Esophagus muscularis mucosa (tissue), 4 donors: Measurements from ENCODE around the gene GALR2.

Source experiments
- CTCF ChIP-seq, 3 experiments: fragments of 200-600 bp in 2 of 3; fragments of 450-650 bp in 1 of 3; sonication (generic) in 2 of 3; IDR thresholded peaks; one replicate each; pipeline ENCODE4 v1.5.1; 2017 to 2019; ENCODE audit warnings: antibody characterized with exemption in 3 of 3, mild to moderate bottlenecking in 2 of 3, moderate library complexity in 1 of 3
- EP300 ChIP-seq: sonication (generic); formaldehyde crosslinking; IDR thresholded peaks from one replicate; pipeline ENCODE4 v1.6.1; 2017; ENCODE audit warnings: antibody characterized with exemption
- POLR2A ChIP-seq: fragments of 450-650 bp; IDR thresholded peaks from one replicate; pipeline ENCODE4 v1.6.1; 2017; ENCODE audit warnings: antibody characterized with exemption, moderate library complexity, mild to moderate bottlenecking, low read depth
- POLR2AphosphoS5 ChIP-seq, 2 donors: sonication (generic); formaldehyde crosslinking; IDR thresholded peaks; one replicate each; pipeline ENCODE4 v1.6.1; 2017; ENCODE audit warnings: antibody characterized with exemption in 2 of 2

- TF ChIP-seq CTCF (IDR thresholded peaks at IDR 0.05), result no peak
- no peak for TF ChIP-seq POLR2AphosphoS5 (IDR thresholded peaks at IDR 0.05)
- TF ChIP-seq EP300, result no peak
- TF ChIP-seq POLR2A, result no peak
Observed at GRCh38 chr17:76097716-76098295, 23.2 kb downstream of the GALR2 start.
